NCI-H2227 (cell line): ENCODE measurements around the gene KRTAP10-2.
"Not testable (repeated sequence)": the region's sequence is repeated elsewhere in the genome, so short reads cannot be mapped to it uniquely, and the experiment has no call there.

Source experiments
- DNase-seq: peaks from one replicate; lab custom pipeline; 2025; ENCODE audit not compliant: unreplicated experiment; lab: John Stamatoyannopoulos, UW

KRTAP10-2 gene

GRCh38 chr21:44583089-44583799 lies 31.9 kb upstream of the KRTAP10-2 start:
- peak; percentile 47 for DNase-seq

- peak; percentile 79 for DNase-seq
Observed at GRCh38 chr21:44582055-44582454, 30.8 kb upstream of the KRTAP10-2 start.

GRCh38 chr21:44581158-44581557 lies 29.9 kb upstream of the KRTAP10-2 start:
- DNase-seq: no peak

- peak; percentile 38 for DNase-seq
Observed at GRCh38 chr21:44580231-44580821, 29.0 kb upstream of the KRTAP10-2 start, which contains the start of gene KRTAP10-5. Gene KRTAP10-5 (minus strand): TSS chr21:44580604. CDS start chr21:44580578, 26 bp downstream.

- no peak for DNase-seq
Observed at GRCh38 chr21:44579833-44580144, 28.5 kb upstream of the KRTAP10-2 start.

GRCh38 chr21:44579056-44579832 lies 27.9 kb upstream of the KRTAP10-2 start:
- DNase-seq: no peak

- no peak for DNase-seq
Observed at GRCh38 chr21:44578371-44579055, 27.2 kb upstream of the KRTAP10-2 start.

GRCh38 chr21:44576025-44576420 lies 24.7 kb upstream of the KRTAP10-2 start:
- no peak for DNase-seq

- no peak for DNase-seq
Observed at GRCh38 chr21:44575307-44576024, 24.2 kb upstream of the KRTAP10-2 start.

GRCh38 chr21:44574457-44575306 lies 23.4 kb upstream of the KRTAP10-2 start:
- peak; percentile 61 for DNase-seq

- DNase-seq: not testable (repeated sequence)
Observed at GRCh38 chr21:44573630-44574456, 22.5 kb upstream of the KRTAP10-2 start, which contains the start of gene KRTAP10-4. Gene KRTAP10-4 (plus strand): TSS chr21:44573729. CDS start chr21:44573759, 30 bp downstream.

GRCh38 chr21:44572959-44573583 lies 21.8 kb upstream of the KRTAP10-2 start:
- no peak for DNase-seq

GRCh38 chr21:44571844-44572782 lies 20.8 kb upstream of the KRTAP10-2 start:
- no peak for DNase-seq

GRCh38 chr21:44571296-44571695 lies 20.0 kb upstream of the KRTAP10-2 start:
- DNase-seq: no peak

GRCh38 chr21:44569861-44570517 lies 18.7 kb upstream of the KRTAP10-2 start:
- no peak for DNase-seq

GRCh38 chr21:44568667-44569556 lies 17.6 kb upstream of the KRTAP10-2 start:
- DNase-seq: no peak
